BE2C (cell line): Measurements from ENCODE around the gene ATP8A1.
A peak's percentile ranks its signal among the peaks of the same experiment; 100 is the strongest.

ENCODE experiments used
- DNase-seq: peaks from one replicate; pipeline ENCODE4 v3.0.0-alpha.2; 2020
- H3K27me3 ChIP-seq: fragments of 250-450 bp; sonication (Bioruptor Pico); 2 replicates; pipeline ENCODE4 v1.5.1; 2020; ENCODE audit warnings: mild to moderate bottlenecking
- H3K36me3 ChIP-seq: fragments of 250-450 bp; sonication (Bioruptor Pico); 2 replicates; pipeline ENCODE4 v1.5.1; 2020; ENCODE audit warnings: mild to moderate bottlenecking
- H3K4me1 ChIP-seq: fragments of 250-450 bp; sonication (Bioruptor Pico); 2 replicates; pipeline ENCODE4 v1.5.1; 2020
- H3K4me3 ChIP-seq: 2 replicates; pipeline ENCODE4 v1.5.1; 2011; ENCODE audit warnings: low read depth, low read length
- H3K9me3 ChIP-seq: fragments of 250-450 bp; sonication (Bioruptor Pico); 2 replicates; pipeline ENCODE4 v1.5.1; 2020
- TF ChIP-seq, protein P1 (sequence below): IDR thresholded peaks from 2 replicates; pipeline ENCODE4 v1.5.1; 2012; ENCODE audit warnings: mild to moderate bottlenecking, low read depth, low read length

ATP8A1 gene

DNA sequence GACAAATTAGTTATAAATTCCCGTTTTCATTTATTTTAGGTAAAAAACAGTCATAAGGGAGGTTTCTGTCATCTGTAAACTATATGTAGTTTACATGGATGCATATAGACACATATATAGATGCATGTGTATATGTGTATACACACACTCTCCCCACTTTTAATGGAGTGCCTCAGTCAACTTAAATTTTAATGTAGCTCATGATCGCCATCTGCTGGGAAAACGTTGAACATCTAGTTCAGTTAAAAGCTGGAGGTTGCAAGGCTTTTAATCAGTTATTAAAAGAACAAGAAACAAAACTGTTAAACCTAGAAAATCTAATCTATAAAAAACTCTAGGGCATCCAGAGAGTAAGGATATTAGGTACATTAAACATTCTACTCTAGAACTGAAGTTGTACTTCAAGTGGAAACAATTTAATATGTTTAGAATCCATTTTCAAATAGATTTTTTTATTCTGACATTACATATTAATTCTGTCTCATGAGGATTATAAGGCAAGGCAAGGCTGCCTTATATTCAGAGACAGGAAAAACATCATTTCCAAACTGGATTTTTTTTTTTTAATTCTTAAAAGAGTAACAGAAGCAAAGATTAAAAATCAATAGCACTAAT, 137.0 kb downstream of the ATP8A1 start:
- Histone ChIP-seq H3K4me3 (no peak overlapping the region), H3K9me3 (no peaks in the 10 kb centered on the region), H3K4me1 (peaks cover 3% of the 10 kb centered on the region; the same call in 1 of the 2 replicates), H3K36me3 (peaks cover 22% of the 10 kb centered on the region), H3K27me3 (no peaks in the 10 kb centered on the region)
- peak; percentile 58 for DNase-seq
- TF ChIP-seq, protein P1, sequence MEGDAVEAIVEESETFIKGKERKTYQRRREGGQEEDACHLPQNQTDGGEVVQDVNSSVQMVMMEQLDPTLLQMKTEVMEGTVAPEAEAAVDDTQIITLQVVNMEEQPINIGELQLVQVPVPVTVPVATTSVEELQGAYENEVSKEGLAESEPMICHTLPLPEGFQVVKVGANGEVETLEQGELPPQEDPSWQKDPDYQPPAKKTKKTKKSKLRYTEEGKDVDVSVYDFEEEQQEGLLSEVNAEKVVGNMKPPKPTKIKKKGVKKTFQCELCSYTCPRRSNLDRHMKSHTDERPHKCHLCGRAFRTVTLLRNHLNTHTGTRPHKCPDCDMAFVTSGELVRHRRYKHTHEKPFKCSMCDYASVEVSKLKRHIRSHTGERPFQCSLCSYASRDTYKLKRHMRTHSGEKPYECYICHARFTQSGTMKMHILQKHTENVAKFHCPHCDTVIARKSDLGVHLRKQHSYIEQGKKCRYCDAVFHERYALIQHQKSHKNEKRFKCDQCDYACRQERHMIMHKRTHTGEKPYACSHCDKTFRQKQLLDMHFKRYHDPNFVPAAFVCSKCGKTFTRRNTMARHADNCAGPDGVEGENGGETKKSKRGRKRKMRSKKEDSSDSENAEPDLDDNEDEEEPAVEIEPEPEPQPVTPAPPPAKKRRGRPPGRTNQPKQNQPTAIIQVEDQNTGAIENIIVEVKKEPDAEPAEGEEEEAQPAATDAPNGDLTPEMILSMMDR = peak; percentile 63

- Histone ChIP-seq H3K36me3 (peaks cover 3% of the 10 kb centered on the region), H3K27me3 (no peaks in the 10 kb centered on the region), H3K4me1 (peaks cover 3% of the 10 kb centered on the region; the same call in 1 of the 2 replicates), H3K9me3 (no peaks in the 10 kb centered on the region), H3K4me3 (no peak overlapping the region)
- TF ChIP-seq, protein P1 = no peak
- DNase-seq = no peak
Observed at GRCh38 chr4:42515156-42515884, 141.6 kb downstream of the ATP8A1 start.

- no peak for DNase-seq
- TF ChIP-seq, protein P1 = no peak
Observed at GRCh38 chr4:42513748-42514492, 143.0 kb downstream of the ATP8A1 start.

GRCh38 chr4:42512226-42512625, 144.7 kb downstream of the ATP8A1 start:
- Histone ChIP-seq H3K4me3 (no peak overlapping the region), H3K9me3 (no peaks in the 10 kb centered on the region), H3K27me3 (no peaks in the 10 kb centered on the region), H3K4me1 (peaks cover 3% of the 10 kb centered on the region; the same call in 1 of the 2 replicates), H3K36me3 (peaks cover 4% of the 10 kb centered on the region)
- DNase-seq = no peak
- TF ChIP-seq, protein P1 = no peak

More at GRCh38 chr4:42513748-42514492, 143.0 kb downstream of the ATP8A1 start:
- H3K27me3 ChIP-seq = no peaks in the 10 kb centered on the region
- peaks cover 3% of the 10 kb centered on the region for H3K36me3 ChIP-seq
- no peaks in the 10 kb centered on the region for H3K9me3 ChIP-seq
- H3K4me3 ChIP-seq = no peak overlapping the region
- peaks cover 3% of the 10 kb centered on the region; the same call in 1 of the 2 replicates for H3K4me1 ChIP-seq

- Histone ChIP-seq H3K27me3 (no peaks in the 10 kb centered on the region), H3K9me3 (no peaks in the 10 kb centered on the region), H3K4me1 (no peaks in the 10 kb centered on the region), H3K4me3 (no peak overlapping the region), H3K36me3 (peaks cover 17% of the 10 kb centered on the region)
- TF ChIP-seq, protein P1 = no peak
- DNase-seq = no peak
Observed at GRCh38 chr4:42510225-42510624, 146.7 kb downstream of the ATP8A1 start.
